ENCODE results near the gene CHST15. TPM values are rescaled to one million over a fixed set of nuclear protein-coding genes. Genes with fewer than 3 reads are reported as not detected.

CHST15 gene
- total and polyA plus RNA-seq, 2 of the 4 experiments (the other 2 are of a cell fraction): 0.14 to 0.18 TPM

GRCh38 chr10:124033887-124034218 is 59.5 kb downstream of the CHST15 start:
- no peaks in the 10 kb centered on the region for H3K79me1 ChIP-seq (ENCODE audit: low read depth in 1 of 2, low read length in 2 of 2)

More at GRCh38 chr10:124033887-124034218, 59.5 kb downstream of the CHST15 start:
- H4K20me1 ChIP-seq (ENCODE audit: insufficient read depth, low read length): no peaks in the 10 kb centered on the region
- H2BK5ac ChIP-seq (ENCODE audit: low read depth, low read length, poor library complexity, severe bottlenecking): no peak overlapping the region
- ATAC-seq (ENCODE audit: low read depth) (no peak), DNase-seq (no peak)
- H2AK9ac ChIP-seq (replicated peaks; ENCODE audit: low read depth, low read length, poor library complexity): peak overlapping the region; percentile 58
- H4K5ac ChIP-seq (ENCODE audit: low read depth, low read length): no peak overlapping the region
- no peak overlapping the region for H2AFZ ChIP-seq (replicated peaks; ENCODE audit: low read length, poor library complexity)
- TF ChIP-seq ELK1 (IDR thresholded peaks at IDR 0.05; ENCODE audit: borderline replicate concordance, low read depth, low read length) (no peak), MAZ (IDR thresholded peaks at IDR 0.05; ENCODE audit: borderline replicate concordance, low read depth, low read length) (no peak), FOS (IDR thresholded peaks at IDR 0.05; ENCODE audit: low read depth, low read length) (no peak), POLR2A (IDR thresholded peaks at IDR 0.05; ENCODE audit: low read depth, low read length) (no peak), CHD1 (IDR thresholded peaks at IDR 0.05; ENCODE audit: low read depth, low read length) (no peak), NFE2L2 (IDR thresholded peaks at IDR 0.05; ENCODE audit: low read depth, low read length) (no peak), RCOR1 (IDR thresholded peaks at IDR 0.05; ENCODE audit: insufficient replicate concordance, low read length) (no peak), CEBPB (IDR thresholded peaks at IDR 0.05; ENCODE audit: low read depth, low read length) (no peak), SMC3 (IDR thresholded peaks at IDR 0.05; ENCODE audit: low read depth, low read length) (no peak)
- 58% methylated on average over 3 of the region's 8 CpGs; no CpG with 5 or more reads in 1 of the 2 experiments for WGBS, 2 experiments (ENCODE audit: extremely low coverage in 2 of 2, insufficient read length in 1 of 2)
- no peak overlapping the region for H2AK5ac ChIP-seq (ENCODE audit: low read depth, low read length)
- H3K4me3 ChIP-seq (ENCODE audit: insufficient read depth, low read depth, low read length): no peak overlapping the region
- no peak overlapping the region for H2BK120ac ChIP-seq (ENCODE audit: low read depth, low read length)
- CTCF ChIA-PET: no interaction called here
- H4K91ac ChIP-seq (ENCODE audit: insufficient read depth, low read depth, low read length): no peak overlapping the region
- no peaks in the 10 kb centered on the region for H3K4me1 ChIP-seq (ENCODE audit: control insufficient read depth, insufficient read depth, low read length)
- no peak overlapping the region for H3K27ac ChIP-seq (ENCODE audit: insufficient read depth, low read length)
- no peaks in the 10 kb centered on the region for H3K9me1 ChIP-seq (ENCODE audit: insufficient read depth, low read length)
- POLR2A ChIA-PET (ENCODE audit: unreplicated experiment): no interaction called here
- no peak overlapping the region for H4K8ac ChIP-seq (ENCODE audit: low read depth in 2 of 2, low read length in 2 of 2)
- no peak overlapping the region for H3K4me2 ChIP-seq (ENCODE audit: low read depth, low read length)
- no peaks in the 10 kb centered on the region for H3K9me3 ChIP-seq (ENCODE audit: control insufficient read depth, insufficient read depth, low read length)
- BruUV-seq (replicated peaks): no TSS peak
- no peak overlapping the region for H3K23ac ChIP-seq (ENCODE audit: low read depth, low read length)
- intact Hi-C loops (cut with micrococcal nuclease): no loop called here
- H3K27me3 ChIP-seq (ENCODE audit: control insufficient read depth, insufficient read depth, low read length): no peaks in the 10 kb centered on the region
- dilution Hi-C loops (cut with HindIII; ENCODE audit: low sequenced_read_pairs, unreplicated experiment): no loop called here
- H3K9ac ChIP-seq (ENCODE audit: low read depth, low read length): no peak overlapping the region
- no peak overlapping the region for H2BK20ac ChIP-seq (ENCODE audit: low read depth, low read length)
- no peak overlapping the region for H3K56ac ChIP-seq (ENCODE audit: extremely low read depth, insufficient read depth, low read length)
- H3K36me3 ChIP-seq (ENCODE audit: control insufficient read depth, insufficient read depth, low read length): no peaks in the 10 kb centered on the region
- in situ Hi-C loops (cut with MboI; ENCODE audit: low sequenced_read_pairs): no loop called here
- no peak overlapping the region for H3K4ac ChIP-seq (ENCODE audit: low read depth, low read length)
- H3K18ac ChIP-seq (ENCODE audit: low read depth, low read length): no peak overlapping the region
- no peak overlapping the region for H3K14ac ChIP-seq (replicated peaks; ENCODE audit: low read depth, low read length)
- H2BK15ac ChIP-seq (ENCODE audit: low read depth, low read length): no peak overlapping the region

Measured in IMR-90 (cell line).